Hematopoietic multipotent progenitor cell (in vitro differentiated cells): ENCODE data around the gene GHSR. TPM values are rescaled to one million over a fixed set of nuclear protein-coding genes. Genes with fewer than 3 reads are reported as not detected.

Experiments used
- DNase-seq, 3 donors: peaks; one replicate each; pipeline ENCODE4 v3.0.0-alpha.2; 2011 to 2015; ENCODE audit warnings: low read depth in 2 of 3, low spot score in 2 of 3
- total RNA-seq: library from RNA; depleted of rRNA; stranded (reverse); fragments of >200 nt; gene quantifications from one replicate; pipeline ENCODE4 v1.2.3, GENCODE V29; 2012

GHSR gene
- total RNA-seq, 1 donor = not detected

- no peak for DNase-seq
Measured at GRCh38 chr3:172441581-172441980, 6.7 kb downstream of the GHSR start.

DNA sequence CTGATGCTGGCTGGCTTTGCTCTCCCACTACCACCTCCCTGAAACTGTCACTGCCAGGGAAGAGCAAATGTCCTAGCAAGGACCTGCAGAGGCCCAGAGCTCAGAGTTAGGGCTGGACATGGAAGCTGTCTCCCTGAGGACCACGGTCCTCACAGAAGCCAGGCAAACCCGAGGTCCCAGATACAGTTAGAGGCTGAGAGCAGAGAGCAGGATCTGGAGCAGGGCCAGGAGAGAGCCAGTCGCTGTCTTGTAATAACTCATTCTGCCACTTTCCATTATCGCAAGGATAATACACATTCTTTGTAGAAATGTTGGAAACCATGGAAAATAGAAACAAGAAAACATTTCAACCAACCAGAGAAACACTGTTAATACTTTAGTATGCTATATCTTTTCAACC lies 10.1 kb downstream of the GHSR start:
- DNase-seq = no peak

DNA sequence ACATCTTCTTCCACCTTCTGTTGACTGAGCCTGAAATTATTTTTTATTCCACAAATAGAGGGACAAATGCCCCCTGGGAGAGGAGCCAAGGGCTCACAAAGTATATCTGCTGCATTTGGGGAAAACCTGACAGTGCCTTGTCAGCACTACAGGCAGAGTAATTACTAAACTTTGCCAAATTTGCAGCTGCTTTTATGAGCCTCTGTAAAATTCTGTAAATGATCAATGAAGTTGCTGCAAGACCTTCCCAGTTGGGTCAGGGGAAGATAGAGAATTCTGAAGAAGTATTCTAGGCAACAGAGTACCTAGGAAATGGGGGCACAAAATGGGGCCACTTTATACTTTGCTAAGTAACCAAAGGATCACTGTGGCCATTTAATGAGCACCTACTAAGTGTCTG lies 10.5 kb downstream of the GHSR start:
- no peak for DNase-seq

- peak in 1 of 3 donors; percentile 29 for DNase-seq
Measured at GRCh38 chr3:172415323-172415722, 32.9 kb downstream of the GHSR start.

DNA sequence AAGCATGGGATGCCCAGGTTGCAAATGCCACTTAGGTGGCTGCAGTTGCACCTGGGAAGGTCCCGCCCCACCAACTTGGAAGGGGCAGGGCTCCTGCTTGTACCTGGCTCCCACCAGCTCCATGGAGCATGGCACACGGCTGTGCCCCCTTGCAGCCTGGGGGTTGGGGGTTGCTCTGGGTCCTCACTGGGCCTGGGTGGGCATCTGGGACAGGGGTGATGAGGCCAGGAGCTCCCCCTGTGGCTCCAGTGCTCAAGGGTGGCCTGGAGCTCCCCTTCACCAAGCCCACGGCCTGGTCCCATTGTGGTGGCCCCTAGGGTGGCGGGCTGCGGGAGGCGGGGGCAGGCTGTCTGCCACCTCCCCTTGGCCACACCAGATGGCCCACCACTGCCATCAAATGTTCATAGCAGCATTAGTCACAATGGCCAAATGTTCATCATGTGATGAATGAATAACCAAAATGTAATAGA lies 36.7 kb downstream of the GHSR start:
- no peak for DNase-seq

- no peak for DNase-seq
Measured at GRCh38 chr3:172410702-172411477, 37.4 kb downstream of the GHSR start.

- no peak for DNase-seq
Measured at GRCh38 chr3:172407872-172408271, 40.4 kb downstream of the GHSR start.

DNA sequence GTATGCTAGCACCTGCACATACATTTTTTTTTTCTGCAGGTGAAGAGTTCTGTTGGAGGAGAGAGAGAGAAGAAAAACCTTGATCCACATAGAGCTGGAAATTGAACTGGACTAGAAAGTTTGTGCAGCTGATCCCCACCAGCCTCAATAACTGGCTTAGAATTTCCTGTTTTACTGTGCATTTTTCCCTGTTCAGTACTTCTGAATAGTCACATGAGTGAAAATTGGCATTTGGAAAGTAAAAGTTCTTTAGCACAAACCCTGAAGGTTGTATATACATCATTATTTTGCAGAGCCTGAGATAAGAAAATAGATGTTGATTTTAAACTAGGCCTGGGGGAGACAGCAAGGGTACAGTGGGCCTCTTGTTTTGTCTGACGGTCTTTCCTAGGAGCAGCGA lies 42.3 kb downstream of the GHSR start:
- DNase-seq = no peak

DNA sequence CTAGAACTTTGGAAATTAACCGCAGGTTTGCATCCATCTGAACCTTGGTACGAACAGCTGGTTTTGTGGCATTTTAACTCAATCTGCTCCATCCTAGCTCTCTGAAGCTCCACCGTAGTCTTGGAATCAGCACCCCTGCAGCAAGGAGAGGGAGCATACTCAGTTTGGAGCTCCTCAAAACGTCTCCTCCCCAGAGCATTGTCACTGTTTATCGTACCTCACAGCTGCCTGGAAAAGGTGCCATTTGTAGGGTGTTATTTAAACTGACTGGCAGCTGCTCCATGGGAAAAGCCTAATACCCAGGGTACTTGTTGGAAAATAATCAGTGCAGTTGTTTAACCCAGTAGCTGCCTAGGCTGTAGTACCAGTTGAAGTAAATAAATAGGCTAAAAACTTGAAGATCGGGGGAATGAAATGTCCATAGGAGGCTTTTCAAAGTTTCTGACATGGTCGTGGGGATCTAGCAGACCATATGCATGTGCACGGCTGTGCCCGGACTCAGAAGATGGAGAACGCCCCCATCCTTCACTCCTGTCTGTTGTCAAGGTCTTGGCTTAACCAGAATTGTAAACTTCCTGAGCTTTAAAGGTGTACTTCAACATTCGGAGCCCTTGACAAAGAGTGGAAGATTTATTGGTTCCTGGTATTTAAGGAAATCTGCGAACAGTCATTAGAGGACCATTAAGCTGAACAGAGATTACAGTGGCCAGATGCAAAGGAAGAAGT lies 43.9 kb downstream of the GHSR start:
- DNase-seq = no peak

DNA sequence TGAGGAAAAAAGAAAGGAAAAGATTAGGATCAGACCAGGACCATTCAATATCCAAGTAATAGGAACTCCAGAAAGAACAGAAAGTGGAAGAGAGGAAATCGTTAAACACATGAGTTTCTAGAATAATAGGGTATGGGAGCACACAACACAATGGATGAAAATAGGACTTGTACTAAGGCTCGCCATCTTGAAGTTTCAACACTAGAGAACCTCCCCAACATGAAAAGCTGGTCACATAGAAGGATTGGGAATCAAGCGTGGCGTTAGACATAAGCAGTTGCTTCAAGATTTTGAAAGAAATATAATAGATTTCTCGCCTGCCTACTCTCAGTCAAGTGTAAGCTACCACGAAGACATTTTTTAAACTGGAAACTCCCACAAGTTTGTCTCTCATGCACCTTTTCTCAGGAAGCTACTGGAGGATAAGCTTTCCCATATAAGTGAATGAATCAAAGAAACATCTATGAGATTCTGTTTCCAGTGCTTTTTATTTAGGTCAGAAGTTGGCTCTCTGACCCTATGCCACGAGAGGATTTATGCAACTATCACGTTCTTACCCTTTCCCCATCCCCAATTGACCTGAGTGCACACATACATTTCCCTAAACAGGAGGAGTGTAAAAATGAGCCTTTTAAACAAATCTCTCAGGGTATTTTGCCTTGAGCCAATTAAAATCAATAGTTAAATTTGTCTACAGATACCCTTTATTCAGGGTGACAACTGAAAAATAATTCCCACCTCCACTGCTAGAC lies 45.2 kb downstream of the GHSR start:
- DNase-seq = no peak

DNA sequence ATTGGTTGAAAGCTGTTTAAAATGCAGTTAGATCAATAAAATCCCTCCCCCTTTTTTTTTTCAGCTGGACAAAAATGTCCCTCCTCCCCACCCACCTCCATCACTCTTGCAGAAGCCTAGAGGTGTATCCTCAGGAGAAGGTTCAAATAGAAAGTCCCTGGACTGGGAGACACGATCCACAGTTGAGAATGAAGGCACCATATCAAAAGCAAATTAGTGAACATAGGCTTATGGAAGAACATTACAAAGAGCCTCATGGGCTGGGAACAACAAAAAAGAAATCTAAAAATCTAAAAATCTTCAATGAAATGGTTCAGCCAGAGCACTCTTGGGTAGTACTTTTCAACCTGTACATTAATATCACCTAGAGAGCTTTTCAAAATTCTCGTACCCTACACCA lies 46.2 kb downstream of the GHSR start:
- no peak for DNase-seq

DNA sequence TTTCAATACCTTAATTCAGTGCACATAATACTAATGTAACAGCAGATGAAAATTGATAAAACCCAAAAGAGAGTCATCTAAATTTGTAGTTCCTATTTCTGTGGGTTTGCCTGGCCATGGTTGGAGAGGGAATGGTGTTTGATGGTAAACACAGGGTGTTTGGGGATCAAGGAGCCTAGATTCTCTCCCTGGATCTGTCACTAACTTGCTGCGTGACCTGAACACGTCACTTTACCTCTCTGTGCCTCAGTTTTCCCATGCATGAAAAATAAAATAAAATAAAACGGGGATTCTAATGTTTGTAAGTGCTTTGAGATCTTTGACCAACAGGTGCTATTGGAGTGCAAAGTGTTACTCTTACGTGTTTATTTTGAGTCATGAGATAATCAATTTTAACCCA lies 49.8 kb downstream of the GHSR start:
- no peak for DNase-seq

- no peak for DNase-seq
Measured at GRCh38 chr3:172397716-172398405, 50.4 kb downstream of the GHSR start.

GRCh38 chr3:172396400-172396799 lies 51.9 kb downstream of the GHSR start:
- DNase-seq = no peak

- no peak for DNase-seq
Measured at GRCh38 chr3:172394692-172395091, 53.6 kb downstream of the GHSR start.

Other genes starting within 250 kb of the GHSR start
- gene TNFSF10, start 75.0 kb upstream of the GHSR start, total RNA-seq = 34.5 TPM